ENCODE data around the gene AKR1D1. TPM values are rescaled to one million over a fixed set of nuclear protein-coding genes. Genes with fewer than 3 reads are reported as not detected.

Gene AKR1D1
- total and polyA plus RNA-seq, 2 of the 13 experiments (the other 11 are each of a cell fraction or from before 2014, with no cell fraction given): 6.9 to 37.0 TPM

DNA sequence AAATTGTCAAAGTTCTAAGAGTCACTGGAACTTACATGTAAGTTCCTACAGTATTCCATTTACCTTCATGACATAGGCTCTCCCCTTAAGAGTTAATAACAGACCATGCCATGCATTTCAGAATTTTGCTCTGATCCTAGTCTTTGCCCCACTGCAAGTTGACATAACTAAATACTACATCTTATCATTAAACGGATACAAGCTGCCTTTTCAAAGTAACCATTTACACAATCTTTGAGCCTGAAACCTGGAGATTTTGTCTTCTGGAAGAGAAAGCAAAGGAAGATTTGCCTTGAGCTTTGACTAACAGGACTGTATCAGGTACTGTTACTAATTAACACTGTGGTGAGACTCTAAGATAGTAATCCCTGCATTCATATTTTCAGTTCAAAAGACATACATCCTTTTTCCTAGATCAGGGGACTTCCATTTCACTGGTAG is 9.3 kb upstream of the AKR1D1 start (continued):
- TF ChIP-seq SP4 (CRISPR knock-in tag; IDR thresholded peaks at IDR 0.05) (no peak), GATA4 (IDR thresholded peaks at IDR 0.05; ENCODE audit: borderline replicate concordance, low read depth) (peak; percentile 90), NFRKB (IDR thresholded peaks at IDR 0.05) (no peak), REPIN1 (CRISPR knock-in tag; IDR thresholded peaks at IDR 0.05; ENCODE audit: borderline replicate concordance, low read depth) (peak; percentile 93), SP5 (CRISPR knock-in tag; IDR thresholded peaks at IDR 0.05; ENCODE audit: borderline replicate concordance, low read depth) (no peak), ZNF24 (IDR thresholded peaks at IDR 0.05) (no peak), FOXM1 (CRISPR knock-in tag; IDR thresholded peaks at IDR 0.05) (no peak), FOXO1 (CRISPR knock-in tag; IDR thresholded peaks at IDR 0.05) (peak; percentile 45; the same call in 1 of the 2 replicates), CREBL2 (CRISPR knock-in tag; IDR thresholded peaks at IDR 0.05; ENCODE audit: borderline replicate concordance) (no peak), ZNF740 (CRISPR knock-in tag; IDR thresholded peaks at IDR 0.05) (no peak), SOX5 (CRISPR knock-in tag; IDR thresholded peaks at IDR 0.05; ENCODE audit: borderline replicate concordance) (peak; percentile 69; the same call in 1 of the 2 replicates), SAP130 (CRISPR knock-in tag; IDR thresholded peaks at IDR 0.05; ENCODE audit: low read depth) (peak; percentile 20; the same call in 1 of the 2 replicates), LCORL (IDR thresholded peaks at IDR 0.05) (no peak), LCORL (CRISPR knock-in tag; IDR thresholded peaks at IDR 0.05) (0 out of 2 replicates have a peak, but pooled peaks have one; percentile 50), KDM3A (CRISPR knock-in tag; IDR thresholded peaks at IDR 0.05; ENCODE audit: low read depth) (peak; percentile 55; the same call in 1 of the 2 replicates), NONO (IDR thresholded peaks at IDR 0.05) (no peak), NONO (CRISPR knock-in tag; conservative IDR thresholded peaks at IDR 0.05) (0 out of 2 replicates have a peak, but pooled peaks have one; percentile 50), IRF2 (CRISPR knock-in tag; IDR thresholded peaks at IDR 0.05) (0 out of 2 replicates have a peak, but pooled peaks have one; percentile 32), ARID3A (IDR thresholded peaks at IDR 0.05; ENCODE audit: low read depth, low read length) (peak; percentile 38; the same call in 1 of the 2 replicates), ZNF768 (CRISPR knock-in tag; IDR thresholded peaks at IDR 0.05) (no peak), ZNF75D (CRISPR knock-in tag; IDR thresholded peaks at IDR 0.05; ENCODE audit: borderline replicate concordance) (no peak), ARHGAP35 (CRISPR knock-in tag; IDR thresholded peaks at IDR 0.05; ENCODE audit: borderline replicate concordance) (no peak)
- TF ChIP-seq, protein P1, sequence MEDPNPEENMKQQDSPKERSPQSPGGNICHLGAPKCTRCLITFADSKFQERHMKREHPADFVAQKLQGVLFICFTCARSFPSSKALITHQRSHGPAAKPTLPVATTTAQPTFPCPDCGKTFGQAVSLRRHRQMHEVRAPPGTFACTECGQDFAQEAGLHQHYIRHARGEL (CRISPR knock-in tag; IDR thresholded peaks at IDR 0.05): no peak
- TF ChIP-seq, protein P2, sequence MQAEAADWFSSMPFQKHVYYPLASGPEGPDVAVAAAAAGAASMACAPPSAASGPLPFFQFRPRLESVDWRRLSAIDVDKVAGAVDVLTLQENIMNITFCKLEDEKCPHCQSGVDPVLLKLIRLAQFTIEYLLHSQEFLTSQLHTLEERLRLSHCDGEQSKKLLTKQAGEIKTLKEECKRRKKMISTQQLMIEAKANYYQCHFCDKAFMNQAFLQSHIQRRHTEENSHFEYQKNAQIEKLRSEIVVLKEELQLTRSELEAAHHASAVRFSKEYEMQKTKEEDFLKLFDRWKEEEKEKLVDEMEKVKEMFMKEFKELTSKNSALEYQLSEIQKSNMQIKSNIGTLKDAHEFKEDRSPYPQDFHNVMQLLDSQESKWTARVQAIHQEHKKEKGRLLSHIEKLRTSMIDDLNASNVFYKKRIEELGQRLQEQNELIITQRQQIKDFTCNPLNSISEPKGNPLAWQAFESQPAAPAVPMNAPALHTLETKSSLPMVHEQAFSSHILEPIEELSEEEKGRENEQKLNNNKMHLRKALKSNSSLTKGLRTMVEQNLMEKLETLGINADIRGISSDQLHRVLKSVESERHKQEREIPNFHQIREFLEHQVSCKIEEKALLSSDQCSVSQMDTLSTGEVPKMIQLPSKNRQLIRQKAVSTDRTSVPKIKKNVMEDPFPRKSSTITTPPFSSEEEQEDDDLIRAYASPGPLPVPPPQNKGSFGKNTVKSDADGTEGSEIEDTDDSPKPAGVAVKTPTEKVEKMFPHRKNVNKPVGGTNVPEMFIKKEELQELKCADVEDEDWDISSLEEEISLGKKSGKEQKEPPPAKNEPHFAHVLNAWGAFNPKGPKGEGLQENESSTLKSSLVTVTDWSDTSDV (CRISPR knock-in tag; IDR thresholded peaks at IDR 0.05): no peak
- TF ChIP-seq, protein P3, sequence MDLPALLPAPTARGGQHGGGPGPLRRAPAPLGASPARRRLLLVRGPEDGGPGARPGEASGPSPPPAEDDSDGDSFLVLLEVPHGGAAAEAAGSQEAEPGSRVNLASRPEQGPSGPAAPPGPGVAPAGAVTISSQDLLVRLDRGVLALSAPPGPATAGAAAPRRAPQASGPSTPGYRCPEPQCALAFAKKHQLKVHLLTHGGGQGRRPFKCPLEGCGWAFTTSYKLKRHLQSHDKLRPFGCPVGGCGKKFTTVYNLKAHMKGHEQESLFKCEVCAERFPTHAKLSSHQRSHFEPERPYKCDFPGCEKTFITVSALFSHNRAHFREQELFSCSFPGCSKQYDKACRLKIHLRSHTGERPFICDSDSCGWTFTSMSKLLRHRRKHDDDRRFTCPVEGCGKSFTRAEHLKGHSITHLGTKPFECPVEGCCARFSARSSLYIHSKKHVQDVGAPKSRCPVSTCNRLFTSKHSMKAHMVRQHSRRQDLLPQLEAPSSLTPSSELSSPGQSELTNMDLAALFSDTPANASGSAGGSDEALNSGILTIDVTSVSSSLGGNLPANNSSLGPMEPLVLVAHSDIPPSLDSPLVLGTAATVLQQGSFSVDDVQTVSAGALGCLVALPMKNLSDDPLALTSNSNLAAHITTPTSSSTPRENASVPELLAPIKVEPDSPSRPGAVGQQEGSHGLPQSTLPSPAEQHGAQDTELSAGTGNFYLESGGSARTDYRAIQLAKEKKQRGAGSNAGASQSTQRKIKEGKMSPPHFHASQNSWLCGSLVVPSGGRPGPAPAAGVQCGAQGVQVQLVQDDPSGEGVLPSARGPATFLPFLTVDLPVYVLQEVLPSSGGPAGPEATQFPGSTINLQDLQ (CRISPR knock-in tag; IDR thresholded peaks at IDR 0.05): no peak

Data from HepG2 (cell line).